ENCODE results near the gene FAM13A.
"Not testable (repeated sequence)": the region's sequence is repeated elsewhere in the genome, so short reads cannot be mapped to it uniquely, and the experiment has no call there.

FAM13A gene

DNA sequence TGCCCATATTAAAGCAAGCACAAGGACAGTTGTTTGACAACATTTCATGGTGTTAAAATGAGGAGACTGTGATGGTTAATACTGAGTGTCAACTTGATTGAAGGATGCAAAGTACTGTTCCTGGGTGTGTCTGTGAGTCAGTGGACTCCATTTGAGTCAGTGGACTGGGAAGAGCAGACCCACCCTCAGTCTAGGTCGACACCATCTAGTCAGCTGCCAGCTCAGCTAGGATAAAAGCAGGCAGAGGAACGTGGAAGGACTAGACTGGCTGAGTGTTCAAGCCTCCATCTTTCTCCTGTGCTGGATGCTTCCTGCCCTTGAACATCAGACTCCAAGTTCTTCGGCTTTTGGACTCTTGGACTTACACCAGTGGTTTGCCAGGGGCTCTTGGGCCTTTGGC lies 203.4 kb downstream of the FAM13A start:
- H3K27me3 ChIP-seq (ENCODE audit: control insufficient read depth in 5 of 5, insufficient read depth in 4 of 5, low read length in 5 of 5); H3K27ac ChIP-seq (ENCODE audit: low read depth, low read length); H3K36me3 ChIP-seq (ENCODE audit: control insufficient read depth in 5 of 5, insufficient read depth in 5 of 5, low read length in 5 of 5); H3K4me3 ChIP-seq (ENCODE audit: low read depth in 1 of 5, low read length in 5 of 5); H3K4me1 ChIP-seq (ENCODE audit: control insufficient read depth in 5 of 5, insufficient read depth in 5 of 5, low read length in 5 of 5); H3K9me3 ChIP-seq (ENCODE audit: control insufficient read depth in 5 of 5, low read length in 5 of 5); H3K9ac ChIP-seq (ENCODE audit: low read length in 5 of 5): not testable (repeated sequence)

DNA sequence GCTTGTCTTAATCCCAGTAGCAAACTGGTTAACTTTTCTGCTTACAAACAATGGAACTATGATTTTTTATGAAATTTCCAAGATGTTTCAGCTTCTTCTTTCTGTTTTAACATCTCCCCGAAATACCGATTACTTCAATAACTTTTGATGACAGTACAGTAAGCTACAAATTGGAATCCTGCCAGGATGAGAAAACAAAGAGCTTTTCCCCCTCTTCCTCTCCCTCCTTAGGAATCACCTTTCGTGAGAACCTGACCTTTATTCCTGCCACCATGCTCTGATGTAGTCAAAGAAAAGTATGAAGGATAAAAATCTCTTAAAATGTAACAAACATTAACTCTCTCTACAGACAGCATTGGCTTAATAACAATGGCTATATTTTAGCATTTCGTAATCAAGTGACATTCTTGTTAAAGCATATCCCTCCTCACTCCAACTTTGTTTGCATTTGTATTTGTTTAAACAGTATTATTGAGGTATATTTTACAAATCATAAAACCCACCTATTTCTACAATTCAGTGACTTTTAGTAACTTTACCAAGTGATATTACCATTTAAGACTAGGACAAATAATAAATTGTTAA lies 210.7 kb downstream of the FAM13A start:
- H3K36me3 ChIP-seq (ENCODE audit: control insufficient read depth in 5 of 5, insufficient read depth in 5 of 5, low read length in 5 of 5): no peaks in the 10 kb centered on the region
- no peak overlapping the region for H3K4me3 ChIP-seq (ENCODE audit: low read depth in 1 of 5, low read length in 5 of 5)
- H3K27ac ChIP-seq (ENCODE audit: low read depth, low read length): no peak overlapping the region
- H3K27me3 ChIP-seq (ENCODE audit: control insufficient read depth in 5 of 5, insufficient read depth in 4 of 5, low read length in 5 of 5): no peaks in the 10 kb centered on the region
- no peaks in the 10 kb centered on the region for H3K9me3 ChIP-seq (ENCODE audit: control insufficient read depth in 5 of 5, low read length in 5 of 5)
- H3K9ac ChIP-seq (ENCODE audit: low read length in 5 of 5): no peak overlapping the region
- H3K4me1 ChIP-seq (ENCODE audit: control insufficient read depth in 5 of 5, insufficient read depth in 5 of 5, low read length in 5 of 5): peaks cover 0 to 15% (median 11%) of the 10 kb centered on the region in 5 donors

DNA sequence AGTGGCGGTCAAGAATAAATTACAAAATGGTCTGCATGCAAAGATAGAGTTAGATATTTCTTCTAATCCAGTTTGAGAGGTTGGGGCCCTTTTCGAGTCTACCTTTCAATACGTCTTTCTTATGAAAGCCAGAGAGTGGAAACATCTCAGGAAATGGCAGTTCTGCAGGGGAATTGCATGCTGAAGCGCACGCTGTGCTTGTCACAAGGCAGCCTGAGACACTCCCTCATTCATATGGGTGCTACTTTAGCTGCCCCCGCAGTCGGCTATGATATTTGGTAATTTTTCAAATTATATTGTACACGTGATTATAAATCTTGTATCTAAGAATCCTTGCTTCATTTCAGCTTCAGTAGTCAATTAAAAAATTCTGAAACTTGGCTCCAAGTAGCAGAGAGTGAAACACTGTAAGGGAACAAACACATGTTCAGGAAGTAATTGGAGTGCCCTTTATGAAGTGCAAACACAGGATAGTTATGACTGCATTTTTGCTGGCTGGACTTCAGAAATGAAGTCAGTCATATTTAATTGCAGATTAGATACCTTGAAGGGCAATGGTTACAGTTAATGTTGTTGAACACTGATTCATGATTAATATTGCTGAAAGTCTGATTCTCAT lies 213.8 kb downstream of the FAM13A start:
- Histone ChIP-seq H3K9ac (ENCODE audit: low read length in 5 of 5) (no peak overlapping the region), H3K9me3 (ENCODE audit: control insufficient read depth in 5 of 5, low read length in 5 of 5) (no peaks in the 10 kb centered on the region), H3K27ac (ENCODE audit: low read depth, low read length) (no peak overlapping the region), H3K36me3 (ENCODE audit: control insufficient read depth in 5 of 5, insufficient read depth in 5 of 5, low read length in 5 of 5) (no peaks in the 10 kb centered on the region), H3K27me3 (ENCODE audit: control insufficient read depth in 5 of 5, insufficient read depth in 4 of 5, low read length in 5 of 5) (no peaks in the 10 kb centered on the region), H3K4me1 (ENCODE audit: control insufficient read depth in 5 of 5, insufficient read depth in 5 of 5, low read length in 5 of 5) (peaks cover 0 to 15% (median 11%) of the 10 kb centered on the region in 5 donors), H3K4me3 (ENCODE audit: low read depth in 1 of 5, low read length in 5 of 5) (no peak overlapping the region)

DNA sequence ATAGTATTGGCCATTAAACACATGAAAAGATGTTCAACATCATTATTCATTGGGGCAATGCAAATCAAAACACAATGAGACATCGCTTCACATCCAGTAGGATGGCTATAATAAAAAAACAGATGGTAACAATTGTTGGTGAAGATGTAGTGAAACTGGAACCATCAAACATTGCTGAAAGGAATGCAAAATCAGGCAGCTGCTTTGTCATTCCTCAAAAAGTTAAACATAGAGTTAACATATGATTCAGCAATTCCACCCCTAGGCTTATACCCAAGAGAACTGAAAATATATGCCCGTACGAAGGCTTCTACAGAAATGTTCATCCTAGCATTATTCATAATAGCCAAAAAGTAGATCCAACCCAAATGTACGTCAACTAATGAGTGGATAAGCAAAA lies 215.3 kb downstream of the FAM13A start:
- Histone ChIP-seq H3K4me1 (ENCODE audit: control insufficient read depth in 5 of 5, insufficient read depth in 5 of 5, low read length in 5 of 5) (peaks cover 0 to 15% (median 11%) of the 10 kb centered on the region in 5 donors), H3K9ac (ENCODE audit: low read length in 5 of 5) (no peak overlapping the region), H3K4me3 (ENCODE audit: low read depth in 1 of 5, low read length in 5 of 5) (no peak overlapping the region), H3K9me3 (ENCODE audit: control insufficient read depth in 5 of 5, low read length in 5 of 5) (no peaks in the 10 kb centered on the region), H3K36me3 (ENCODE audit: control insufficient read depth in 5 of 5, insufficient read depth in 5 of 5, low read length in 5 of 5) (no peaks in the 10 kb centered on the region), H3K27me3 (ENCODE audit: control insufficient read depth in 5 of 5, insufficient read depth in 4 of 5, low read length in 5 of 5) (no peaks in the 10 kb centered on the region), H3K27ac (ENCODE audit: low read depth, low read length) (no peak overlapping the region)

DNA sequence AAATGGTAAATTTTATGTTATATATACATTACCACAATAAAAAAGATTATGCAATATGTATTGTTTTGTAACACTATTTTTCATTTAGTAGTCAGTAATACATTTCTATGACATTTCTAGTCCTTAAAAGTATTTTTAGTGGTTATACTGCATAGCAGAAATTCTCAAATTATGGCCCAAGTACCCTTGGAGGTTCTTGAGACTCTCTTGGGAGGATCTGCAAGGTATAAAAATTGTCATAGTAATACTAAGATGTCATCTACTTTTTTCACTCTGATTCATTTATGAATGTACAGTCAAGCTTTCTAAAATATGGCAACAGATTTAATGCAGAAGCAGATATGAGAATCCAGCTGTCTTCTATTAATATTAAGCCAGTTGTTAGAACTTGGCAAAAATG lies 220.8 kb downstream of the FAM13A start:
- Histone ChIP-seq H3K4me3 (ENCODE audit: low read depth in 1 of 5, low read length in 5 of 5) (no peak overlapping the region), H3K36me3 (ENCODE audit: control insufficient read depth in 5 of 5, insufficient read depth in 5 of 5, low read length in 5 of 5) (no peaks in the 10 kb centered on the region), H3K9me3 (ENCODE audit: control insufficient read depth in 5 of 5, low read length in 5 of 5) (no peaks in the 10 kb centered on the region), H3K4me1 (ENCODE audit: control insufficient read depth in 5 of 5, insufficient read depth in 5 of 5, low read length in 5 of 5) (peaks cover 0 to 6% (median 1%) of the 10 kb centered on the region in 5 donors), H3K9ac (ENCODE audit: low read length in 5 of 5) (no peak overlapping the region), H3K27me3 (ENCODE audit: control insufficient read depth in 5 of 5, insufficient read depth in 4 of 5, low read length in 5 of 5) (no peaks in the 10 kb centered on the region), H3K27ac (ENCODE audit: low read depth, low read length) (no peak overlapping the region)

DNA sequence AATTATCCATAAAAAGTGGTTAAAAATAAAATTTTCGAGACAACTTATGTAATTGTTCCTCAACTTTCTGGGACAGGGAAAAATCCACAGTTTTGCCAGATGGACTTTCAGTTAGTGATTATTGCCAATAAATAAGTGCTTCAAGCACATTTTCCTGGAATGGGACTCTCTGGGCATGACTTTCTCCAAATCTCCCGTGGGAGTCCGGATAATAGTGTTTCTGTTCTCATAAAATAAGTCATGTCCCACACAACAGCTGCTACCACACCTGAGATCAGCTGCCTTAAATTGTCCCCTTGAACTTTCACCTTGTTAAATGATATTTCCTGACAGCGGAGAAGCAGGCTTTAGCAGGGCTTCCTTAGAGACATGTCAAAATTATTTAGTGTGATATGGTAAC lies 226.0 kb downstream of the FAM13A start:
- Histone ChIP-seq H3K36me3 (ENCODE audit: control insufficient read depth in 5 of 5, insufficient read depth in 5 of 5, low read length in 5 of 5) (no peaks in the 10 kb centered on the region), H3K4me1 (ENCODE audit: control insufficient read depth in 5 of 5, insufficient read depth in 5 of 5, low read length in 5 of 5) (peaks cover 4 to 49% (median 35%) of the 10 kb centered on the region in 5 donors), H3K4me3 (ENCODE audit: low read depth in 1 of 5, low read length in 5 of 5) (peak overlapping the region in 1 of 5 donors; percentile 35), H3K27ac (ENCODE audit: low read depth, low read length) (peak overlapping the region; percentile 82), H3K9ac (ENCODE audit: low read length in 5 of 5) (peak overlapping the region in 1 of 5 donors; percentile 57), H3K27me3 (ENCODE audit: control insufficient read depth in 5 of 5, insufficient read depth in 4 of 5, low read length in 5 of 5) (no peaks in the 10 kb centered on the region), H3K9me3 (ENCODE audit: control insufficient read depth in 5 of 5, low read length in 5 of 5) (no peaks in the 10 kb centered on the region)

DNA sequence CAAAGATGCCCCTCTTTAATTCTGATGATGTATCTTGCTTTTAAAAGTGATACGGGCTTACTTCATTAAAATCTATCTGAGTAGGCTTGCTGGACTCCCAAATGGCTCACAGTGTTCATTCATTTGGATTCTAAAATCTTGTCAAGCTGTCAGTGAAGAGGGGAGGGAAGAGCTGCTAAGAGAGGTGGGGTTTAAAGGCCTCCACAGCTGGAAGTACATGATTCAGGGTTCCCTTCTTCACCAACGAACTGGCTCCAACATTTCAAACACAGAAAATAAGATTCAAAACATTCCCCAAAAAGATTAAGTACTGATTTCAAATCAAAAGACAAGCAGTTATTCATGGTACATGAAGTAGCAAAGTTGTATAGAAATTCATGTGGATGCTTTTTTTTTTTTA lies 226.4 kb downstream of the FAM13A start:
- Histone ChIP-seq H3K4me3 (ENCODE audit: low read depth in 1 of 5, low read length in 5 of 5) (no peak overlapping the region), H3K4me1 (ENCODE audit: control insufficient read depth in 5 of 5, insufficient read depth in 5 of 5, low read length in 5 of 5) (peaks cover 4 to 51% (median 37%) of the 10 kb centered on the region in 5 donors), H3K36me3 (ENCODE audit: control insufficient read depth in 5 of 5, insufficient read depth in 5 of 5, low read length in 5 of 5) (no peaks in the 10 kb centered on the region), H3K9ac (ENCODE audit: low read length in 5 of 5) (peak overlapping the region in 2 of 5 donors; percentile 31 to 57), H3K27ac (ENCODE audit: low read depth, low read length) (peak overlapping the region; percentile 82), H3K27me3 (ENCODE audit: control insufficient read depth in 5 of 5, insufficient read depth in 4 of 5, low read length in 5 of 5) (no peaks in the 10 kb centered on the region), H3K9me3 (ENCODE audit: control insufficient read depth in 5 of 5, low read length in 5 of 5) (no peaks in the 10 kb centered on the region)

DNA sequence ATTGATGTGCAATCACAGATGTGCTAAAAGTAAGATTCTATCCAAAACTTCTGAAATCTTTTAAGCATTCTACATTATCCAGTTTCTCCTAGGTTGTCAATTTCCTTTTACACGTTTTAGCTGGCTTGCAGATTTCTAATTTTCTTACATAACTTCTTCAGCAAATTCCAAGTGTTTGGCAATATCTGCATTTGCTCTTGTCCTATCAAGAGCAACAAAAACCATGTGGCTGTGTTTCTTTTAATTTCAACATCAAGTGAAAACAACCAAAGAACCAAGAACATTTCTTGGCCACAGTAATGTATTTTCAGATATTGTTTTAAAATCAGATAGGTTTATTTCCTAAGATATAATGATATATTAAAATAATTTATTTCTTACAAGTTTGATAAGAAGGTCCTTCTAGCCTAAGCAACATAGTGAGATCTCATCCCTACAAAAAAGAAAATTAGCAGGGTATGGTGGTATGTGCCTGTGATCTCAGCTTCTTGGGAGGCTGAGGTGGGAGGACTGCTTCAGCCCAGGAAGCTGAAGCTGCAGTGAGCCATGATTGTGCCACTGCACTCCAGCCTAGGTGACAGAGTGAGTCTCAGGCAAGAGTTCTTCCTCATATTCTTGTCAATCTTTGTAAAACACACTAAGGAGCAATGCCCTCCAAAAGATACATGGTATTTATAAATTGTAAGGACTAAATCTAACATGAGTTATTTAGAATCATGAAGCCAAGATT lies 228.0 kb downstream of the FAM13A start:
- no peaks in the 10 kb centered on the region for H3K36me3 ChIP-seq (ENCODE audit: control insufficient read depth in 5 of 5, insufficient read depth in 5 of 5, low read length in 5 of 5)
- H3K9ac ChIP-seq (ENCODE audit: low read length in 5 of 5): peak overlapping the region in 2 of 5 donors; percentile 2 to 24
- peak overlapping the region; percentile 82 for H3K27ac ChIP-seq (ENCODE audit: low read depth, low read length)
- no peak overlapping the region for H3K4me3 ChIP-seq (ENCODE audit: low read depth in 1 of 5, low read length in 5 of 5)
- peaks cover 4 to 53% (median 40%) of the 10 kb centered on the region in 5 donors for H3K4me1 ChIP-seq (ENCODE audit: control insufficient read depth in 5 of 5, insufficient read depth in 5 of 5, low read length in 5 of 5)
- H3K9me3 ChIP-seq (ENCODE audit: control insufficient read depth in 5 of 5, low read length in 5 of 5): no peaks in the 10 kb centered on the region
- H3K27me3 ChIP-seq (ENCODE audit: control insufficient read depth in 5 of 5, insufficient read depth in 4 of 5, low read length in 5 of 5): no peaks in the 10 kb centered on the region

DNA sequence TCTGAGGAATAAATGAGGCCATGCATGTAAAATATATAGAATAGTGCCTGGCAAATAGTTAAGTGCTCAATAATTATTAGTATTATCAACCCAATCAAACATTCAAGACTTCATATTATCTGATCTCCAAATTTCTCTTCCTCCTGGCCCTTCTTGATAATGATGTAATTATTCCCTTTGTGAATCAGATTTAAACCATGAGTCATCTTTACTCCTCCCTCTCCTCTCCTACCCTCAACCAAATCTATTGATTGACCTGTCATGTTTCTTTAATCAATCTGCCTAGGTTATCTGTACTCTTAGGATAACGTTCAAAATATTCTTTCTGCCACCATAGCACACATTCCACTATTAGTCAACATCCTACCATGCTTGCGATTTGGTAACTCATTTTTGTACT lies 229.5 kb downstream of the FAM13A start:
- Histone ChIP-seq H3K9ac (ENCODE audit: low read length in 5 of 5) (no peak overlapping the region), H3K36me3 (ENCODE audit: control insufficient read depth in 5 of 5, insufficient read depth in 5 of 5, low read length in 5 of 5) (no peaks in the 10 kb centered on the region), H3K4me3 (ENCODE audit: low read depth in 1 of 5, low read length in 5 of 5) (no peak overlapping the region), H3K27ac (ENCODE audit: low read depth, low read length) (peak overlapping the region; percentile 64), H3K4me1 (ENCODE audit: control insufficient read depth in 5 of 5, insufficient read depth in 5 of 5, low read length in 5 of 5) (peaks cover 4 to 55% (median 50%) of the 10 kb centered on the region in 5 donors), H3K9me3 (ENCODE audit: control insufficient read depth in 5 of 5, low read length in 5 of 5) (no peaks in the 10 kb centered on the region), H3K27me3 (ENCODE audit: control insufficient read depth in 5 of 5, insufficient read depth in 4 of 5, low read length in 5 of 5) (no peaks in the 10 kb centered on the region)

DNA sequence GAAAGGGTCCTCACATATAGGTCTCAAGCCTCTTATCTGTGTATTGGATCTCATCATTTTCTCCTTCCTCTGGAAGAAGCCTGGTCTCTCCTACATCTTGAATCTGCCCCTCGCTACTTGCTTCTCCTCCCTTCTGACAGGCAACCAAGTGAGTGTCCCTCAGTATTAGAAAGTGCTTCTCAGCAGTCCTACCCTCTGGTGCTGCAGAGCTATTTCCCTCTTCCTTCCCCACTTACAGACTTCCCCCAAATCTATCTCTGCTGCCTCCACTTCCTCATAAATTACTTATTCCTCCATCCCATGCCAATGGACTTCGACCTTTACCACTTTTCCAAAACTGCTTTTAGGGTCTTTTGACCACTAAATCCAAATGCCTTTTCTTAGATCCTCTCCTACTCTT lies 230.2 kb downstream of the FAM13A start:
- Histone ChIP-seq H3K9ac (ENCODE audit: low read length in 5 of 5) (no peak overlapping the region), H3K27me3 (ENCODE audit: control insufficient read depth in 5 of 5, insufficient read depth in 4 of 5, low read length in 5 of 5) (no peaks in the 10 kb centered on the region), H3K4me1 (ENCODE audit: control insufficient read depth in 5 of 5, insufficient read depth in 5 of 5, low read length in 5 of 5) (peaks cover 4 to 57% (median 50%) of the 10 kb centered on the region in 5 donors), H3K27ac (ENCODE audit: low read depth, low read length) (no peak overlapping the region), H3K36me3 (ENCODE audit: control insufficient read depth in 5 of 5, insufficient read depth in 5 of 5, low read length in 5 of 5) (no peaks in the 10 kb centered on the region), H3K9me3 (ENCODE audit: control insufficient read depth in 5 of 5, low read length in 5 of 5) (no peaks in the 10 kb centered on the region), H3K4me3 (ENCODE audit: low read depth in 1 of 5, low read length in 5 of 5) (no peak overlapping the region)
